ENCODE results near the gene INAVA.

GRCh38 chr1:200899015-200899386, 4.3 kb downstream of the INAVA start:
- no peak for TF ChIP-seq CTCF (IDR thresholded peaks at IDR 0.05)
- no peak for TF ChIP-seq POLR2A (IDR thresholded peaks at IDR 0.05)
